ENCODE data around the gene NFATC1. TPM values are rescaled to one million over a fixed set of nuclear protein-coding genes. Genes with fewer than 3 reads are reported as not detected.

Gene NFATC1
- total RNA-seq, 1 donor from 2014 or later = 6.1 TPM

GRCh38 chr18:79476918-79477571 is 81.3 kb downstream of the NFATC1 start:
- H3K9me3 Mint-ChIP-seq = no peaks in the 10 kb centered on the region
- no peak overlapping the region for H3K27ac Mint-ChIP-seq
- no peaks in the 10 kb centered on the region for H3K36me3 Mint-ChIP-seq
- DNase-seq (ENCODE audit: extremely low spot score, unreplicated experiment) = no peak
- no peaks in the 10 kb centered on the region for H3K27me3 Mint-ChIP-seq
- TF ChIP-seq CTCF (conservative IDR thresholded peaks at IDR 0.05) = no peak
- H3K4me1 Mint-ChIP-seq (ENCODE audit: unreplicated experiment) = peaks cover 5% of the 10 kb centered on the region
- H3K4me3 Mint-ChIP-seq = no peak overlapping the region

- H3K9me3 Mint-ChIP-seq = no peaks in the 10 kb centered on the region
- no peaks in the 10 kb centered on the region for H3K36me3 Mint-ChIP-seq
- no peak overlapping the region for H3K4me3 Mint-ChIP-seq
- DNase-seq (ENCODE audit: extremely low spot score, unreplicated experiment) = no peak
- H3K27me3 Mint-ChIP-seq = no peaks in the 10 kb centered on the region
- H3K27ac Mint-ChIP-seq = no peak overlapping the region
- no peak for TF ChIP-seq CTCF (conservative IDR thresholded peaks at IDR 0.05)
- H3K4me1 Mint-ChIP-seq (ENCODE audit: unreplicated experiment) = peaks cover 5% of the 10 kb centered on the region
These were observed 82.2 kb downstream of the NFATC1 start for GRCh38 chr18:79477711-79478483.

- H3K36me3 Mint-ChIP-seq = no peaks in the 10 kb centered on the region
- no peak overlapping the region for H3K4me3 Mint-ChIP-seq
- no peak overlapping the region for H3K27ac Mint-ChIP-seq
- no peaks in the 10 kb centered on the region for H3K9me3 Mint-ChIP-seq
- H3K27me3 Mint-ChIP-seq = no peaks in the 10 kb centered on the region
- DNase-seq (ENCODE audit: extremely low spot score, unreplicated experiment) = no peak
- peaks cover 5% of the 10 kb centered on the region for H3K4me1 Mint-ChIP-seq (ENCODE audit: unreplicated experiment)
- TF ChIP-seq CTCF (conservative IDR thresholded peaks at IDR 0.05) = no peak
These were observed 82.9 kb downstream of the NFATC1 start for GRCh38 chr18:79478484-79479115.

- no peak overlapping the region for H3K4me3 Mint-ChIP-seq
- no peaks in the 10 kb centered on the region for H3K27me3 Mint-ChIP-seq
- H3K27ac Mint-ChIP-seq = no peak overlapping the region
- H3K9me3 Mint-ChIP-seq = no peaks in the 10 kb centered on the region
- no peak for DNase-seq (ENCODE audit: extremely low spot score, unreplicated experiment)
- no peaks in the 10 kb centered on the region for H3K36me3 Mint-ChIP-seq
- TF ChIP-seq CTCF (conservative IDR thresholded peaks at IDR 0.05) = no peak
- peaks cover 5% of the 10 kb centered on the region for H3K4me1 Mint-ChIP-seq (ENCODE audit: unreplicated experiment)
These were observed 83.5 kb downstream of the NFATC1 start for GRCh38 chr18:79479116-79479760.

GRCh38 chr18:79479761-79480161 is 84.0 kb downstream of the NFATC1 start:
- Mint-ChIP-seq H3K9me3 (no peaks in the 10 kb centered on the region), H3K27me3 (no peaks in the 10 kb centered on the region), H3K4me1 (ENCODE audit: unreplicated experiment) (peaks cover 9% of the 10 kb centered on the region), H3K4me3 (no peak overlapping the region), H3K27ac (no peak overlapping the region), H3K36me3 (no peaks in the 10 kb centered on the region)
- DNase-seq (ENCODE audit: extremely low spot score, unreplicated experiment) = no peak
- no peak for TF ChIP-seq CTCF (conservative IDR thresholded peaks at IDR 0.05)

Data from type B pancreatic cell (in vitro differentiated cells).